OCI-LY7 (cell line): ENCODE results near the gene TLX1. TPM values are rescaled to one million over a fixed set of nuclear protein-coding genes. Genes with fewer than 3 reads are reported as not detected.

Experiments
- Bru-seq: library from RNA; stranded (reverse); fragments of 400-500 nt; gene quantifications from one replicate; lab custom pipeline; 2021; lab: Mats Ljungman, UMichigan
- BruChase-seq, 2 experiments: library from RNA; stranded (reverse); fragments of 400-500 nt; gene quantifications; one replicate each; lab custom pipeline; 2021; lab: Mats Ljungman, UMichigan
- BruUV-seq: library from RNA; stranded (reverse); fragments of 400-500 nt; replicated peaks from 2 replicates; lab custom pipeline; 2021; lab: Mats Ljungman, UMichigan
- CTCF ChIA-PET: fragments of 300-600 bp; sonication (Branson Sonifier 250); formaldehyde crosslinking; loops from one replicate; lab custom pipeline; 2022; ENCODE audit warnings: antibody characterized with exemption; ENCODE audit not compliant: unreplicated experiment; lab: Charles Lee
- POLR2A ChIA-PET: fragments of 300-600 bp; sonication (Branson Sonifier 250); formaldehyde crosslinking; loops from one replicate; lab custom pipeline; 2022; ENCODE audit warnings: antibody characterized with exemption; lab: Charles Lee
- DNase-seq: peaks from one replicate; pipeline ENCODE4 v3.0.0-alpha.2; 2015; ENCODE audit warnings: low spot score
- H2AFZ ChIP-seq: fragments of 200-600 bp; sonication (generic), shearing (Covaris generic); 2 replicates; pipeline ENCODE4 v1.6.1; 2014; ENCODE audit warnings: mild to moderate bottlenecking, antibody characterized with exemption, low read length, moderate library complexity
- H3K27ac ChIP-seq: fragments of 200-600 bp; sonication (generic); 2 replicates; pipeline ENCODE4 v1.5.1; 2014; ENCODE audit warnings: mixed run types, low read depth, mild to moderate bottlenecking, moderate library complexity, low read length, inconsistent platforms; ENCODE audit not compliant: poor library complexity, severe bottlenecking
- H3K36me3 ChIP-seq: fragments of 200-600 bp; sonication (generic); 2 replicates; pipeline ENCODE4 v1.6.1; 2014; ENCODE audit warnings: mild to moderate bottlenecking, antibody characterized with exemption, low read length, moderate library complexity, mixed read lengths; ENCODE audit not compliant: insufficient read depth
- H3K4me1 ChIP-seq: fragments of 200-600 bp; sonication (generic); 2 replicates; pipeline ENCODE4 v1.5.1; 2014; ENCODE audit warnings: mild to moderate bottlenecking, low read length; ENCODE audit not compliant: insufficient read depth, poor library complexity, severe bottlenecking
- H3K4me2 ChIP-seq: fragments of 200-600 bp; sonication (generic); 2 replicates; pipeline ENCODE4 v1.6.1; 2014; ENCODE audit warnings: mild to moderate bottlenecking, low read length
- H3K4me3 ChIP-seq: fragments of 200-600 bp; sonication (generic); 2 replicates; pipeline ENCODE4 v1.5.1; 2014; ENCODE audit warnings: mild to moderate bottlenecking, low read depth, low read length; ENCODE audit not compliant: poor library complexity, severe bottlenecking
- H3K79me2 ChIP-seq: fragments of 200-600 bp; sonication (generic); 2 replicates; pipeline ENCODE4 v1.6.1; 2016; ENCODE audit warnings: low read depth, mild to moderate bottlenecking, low read length, moderate library complexity, mixed read lengths; ENCODE audit not compliant: insufficient read depth
- H3K9me2 ChIP-seq: fragments of 200-600 bp; sonication (generic); 2 replicates; pipeline ENCODE4 v1.6.1; 2016; ENCODE audit warnings: mild to moderate bottlenecking, low read length, mixed read lengths; ENCODE audit not compliant: insufficient read depth
- H3K9me3 ChIP-seq: fragments of 200-600 bp; sonication (generic); 2 replicates; pipeline ENCODE4 v1.6.1; 2014; ENCODE audit warnings: mild to moderate bottlenecking, mixed run types, low read length, mixed read lengths
- H4K20me1 ChIP-seq: fragments of 200-600 bp; sonication (generic); 2 replicates; pipeline ENCODE4 v1.6.1; 2014; ENCODE audit warnings: mild to moderate bottlenecking, antibody characterized with exemption, low read length, moderate library complexity, mixed read lengths; ENCODE audit not compliant: insufficient read depth
- CTCF ChIP-seq: fragments of 200-600 bp; sonication (generic); conservative IDR thresholded peaks from 2 replicates; pipeline ENCODE4 v1.5.1; 2014; ENCODE audit warnings: mild to moderate bottlenecking, antibody characterized with exemption, low read length, moderate library complexity, mixed read lengths
- EZH2phosphoT487 ChIP-seq: fragments of 200-600 bp; sonication (generic); IDR thresholded peaks from 2 replicates; pipeline ENCODE4 v1.6.1; 2018; ENCODE audit warnings: low read depth, borderline replicate concordance, mild to moderate bottlenecking, mixed run types, antibody characterized with exemption, low read length, moderate library complexity, mixed read lengths
- intact Hi-C: fragments of 100-400 bp; cut with micrococcal nuclease; formaldehyde crosslinking; loops from one replicate; pipeline ENCODE4 v1.10.0; 2022; ENCODE audit not compliant: unreplicated experiment
- long read RNA-seq: library from polyadenylated mRNA; stranded (forward); transcript quantifications from one replicate; pipeline ENCODE4 v2.0.0, GENCODE V29; 2022
- total RNA-seq, 2 experiments: library from RNA; depleted of rRNA in 1 of 2; stranded (reverse); fragments of >200 nt in 1 of 2; shearing (Covaris generic) in 1 of 2; gene quantifications; 2 replicates each; pipeline ENCODE4 v1.2.3, GENCODE V29; 2014 to 2022

The TLX1 gene
- total RNA-seq (2014; rRNA removed; shearing (Covaris generic)) (not detected in 2 replicates), total RNA-seq (2022) (not detected in 2 replicates), Bru-seq, nascent RNA (not detected), BruChase-seq, experiment 1, labeled RNA remaining after a 6-hour chase (not detected), BruChase-seq, experiment 2, labeled RNA remaining after a 2-hour chase (not detected)
- long read RNA-seq, result 0 reads

- intact Hi-C loops, result no loop called here
- no peak for TF ChIP-seq EZH2phosphoT487
- TF ChIP-seq CTCF, result no peak
- Histone ChIP-seq H3K9me3 (no peaks in the 10 kb centered on the region), H4K20me1 (no peaks in the 10 kb centered on the region), H3K36me3 (no peaks in the 10 kb centered on the region), H3K4me1 (no peaks in the 10 kb centered on the region), H2AFZ (no peak within 1 kb of the TSS), H3K4me3 (no peak within 1 kb of the TSS), H3K4me2 (no peak within 1 kb of the TSS), H3K9me2 (no peaks in the 10 kb centered on the region), H3K79me2 (no peaks in the 10 kb centered on the region), H3K27ac (no peak within 1 kb of the TSS)
- ChIA-PET POLR2A (interaction anchor here (0.6 kb wide), 1 partner anchor 225 kb away, joined by 5 read pairs; no protein-coding TSS in a partner anchor), CTCF (no interaction called here)
- DNase-seq, result no peak
- BruUV-seq, result no TSS peak
Observed at GRCh38 chr10:101130984-101131961, at the start of gene TLX1. TSS of gene TLX1 (plus strand) at chr10:101131300. CDS start at chr10:101131542, 242 bp downstream.

GRCh38 chr10:101085846-101086245 is 45.3 kb upstream of the TLX1 start:
- Histone ChIP-seq H3K4me1 (no peaks in the 10 kb centered on the region), H4K20me1 (no peaks in the 10 kb centered on the region), H3K36me3 (no peaks in the 10 kb centered on the region), H3K27ac (no peak overlapping the region), H3K4me2 (no peak overlapping the region), H3K79me2 (no peaks in the 10 kb centered on the region), H3K9me2 (no peaks in the 10 kb centered on the region), H2AFZ (no peak overlapping the region), H3K4me3 (no peak overlapping the region), H3K9me3 (no peaks in the 10 kb centered on the region)
- DNase-seq, result no peak
- BruUV-seq, result no TSS peak
- intact Hi-C loops, result no loop called here
- ChIA-PET CTCF (interaction anchor here (0.6 kb wide), 1 partner anchor 64 kb away, joined by 3 read pairs; no protein-coding TSS in a partner anchor), POLR2A (interaction anchor here (0.6 kb wide), 1 partner anchor 14 kb away, joined by 3 read pairs; no protein-coding TSS in a partner anchor)
- TF ChIP-seq CTCF, result no peak
- no peak for TF ChIP-seq EZH2phosphoT487
